Cardiac fibroblast (primary cell): ENCODE measurements around the gene GCK.

Source experiments
- DNase-seq, 2 donors: peaks; one replicate each; pipeline versions ENCODE4 v3.0.0 to v3.0.0-alpha.2; 2010; ENCODE audit warnings: low read depth in 2 of 2
- H3K4me3 ChIP-seq, 2 donors: replicated peaks in 1 of 2; 1 replicate in 1 of 2; 2 replicates in 1 of 2; pipeline ENCODE4 v1.5.1; 2011; ENCODE audit warnings: low read depth in 2 of 2, low read length in 2 of 2, mild to moderate bottlenecking in 2 of 2, moderate library complexity in 1 of 2
- CTCF ChIP-seq: IDR thresholded peaks from one replicate; pipeline ENCODE4 v1.5.1; 2011; ENCODE audit warnings: low read depth, mild to moderate bottlenecking, low read length, inconsistent platforms

Gene GCK

DNA sequence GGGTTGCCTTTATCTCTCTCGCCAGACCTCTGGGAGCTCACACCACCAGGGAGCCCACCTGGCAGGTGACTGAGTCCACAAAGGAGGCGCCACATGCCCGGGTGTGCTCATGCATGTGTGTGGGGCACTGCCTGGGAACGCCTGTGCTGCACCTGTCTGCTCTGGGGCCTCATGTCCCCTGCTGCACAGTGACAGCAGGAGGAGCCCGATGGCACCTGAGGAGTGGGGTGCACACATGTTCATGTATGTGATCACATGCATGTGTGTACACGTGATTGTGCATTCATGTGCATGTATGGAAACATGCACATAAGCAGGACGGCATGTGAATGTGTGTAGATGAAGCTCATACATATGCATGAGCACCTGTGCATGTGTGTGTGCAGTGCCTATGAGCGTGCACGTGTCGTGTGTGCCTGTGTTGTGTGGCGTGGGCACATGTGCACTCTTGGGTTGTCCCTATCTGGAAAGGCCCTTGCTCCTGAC, 33.6 kb upstream of the GCK start:
- DNase-seq = no peak
- H3K4me3 ChIP-seq = no peak overlapping the region
- no peak for TF ChIP-seq CTCF

DNA sequence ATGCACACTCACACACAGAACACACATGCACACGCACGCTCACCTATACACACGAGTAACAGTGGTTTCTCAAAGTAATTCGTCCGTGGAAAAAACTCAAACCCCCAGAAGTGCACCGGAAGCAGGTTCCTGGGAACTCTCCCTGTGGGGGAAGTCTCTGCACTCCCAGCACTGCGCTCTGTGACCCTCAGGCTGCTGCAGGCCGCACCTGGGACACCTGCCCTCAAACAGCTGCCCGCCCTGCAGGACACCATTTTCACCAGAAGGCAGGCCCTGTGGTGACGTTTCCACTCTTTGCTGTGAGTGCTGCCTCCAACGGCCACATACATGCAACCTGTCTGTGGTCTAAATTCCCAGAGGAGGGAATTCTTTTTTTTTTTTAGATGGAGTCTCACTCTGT, 32.8 kb upstream of the GCK start:
- no peak for DNase-seq
- no peak for TF ChIP-seq CTCF
- H3K4me3 ChIP-seq = no peak overlapping the region

- peak; percentile 24 for TF ChIP-seq CTCF
- peak; percentile 10 to 19 for DNase-seq
Measured at GRCh38 chr7:44221231-44221791, 32.1 kb upstream of the GCK start.

GRCh38 chr7:44220358-44221112, 31.3 kb upstream of the GCK start:
- no peak for TF ChIP-seq CTCF
- H3K4me3 ChIP-seq = no peak overlapping the region
- DNase-seq = no peak

More at GRCh38 chr7:44221231-44221791, 32.1 kb upstream of the GCK start:
- H3K4me3 ChIP-seq = no peak overlapping the region

GRCh38 chr7:44220046-44220357, 30.8 kb upstream of the GCK start:
- H3K4me3 ChIP-seq = no peak overlapping the region
- TF ChIP-seq CTCF = no peak
- no peak for DNase-seq

GRCh38 chr7:44219371-44220045, 30.3 kb upstream of the GCK start:
- no peak for DNase-seq
- TF ChIP-seq CTCF = no peak
- H3K4me3 ChIP-seq = no peak overlapping the region
